ENCODE measurements around the gene RPL13.

DNA sequence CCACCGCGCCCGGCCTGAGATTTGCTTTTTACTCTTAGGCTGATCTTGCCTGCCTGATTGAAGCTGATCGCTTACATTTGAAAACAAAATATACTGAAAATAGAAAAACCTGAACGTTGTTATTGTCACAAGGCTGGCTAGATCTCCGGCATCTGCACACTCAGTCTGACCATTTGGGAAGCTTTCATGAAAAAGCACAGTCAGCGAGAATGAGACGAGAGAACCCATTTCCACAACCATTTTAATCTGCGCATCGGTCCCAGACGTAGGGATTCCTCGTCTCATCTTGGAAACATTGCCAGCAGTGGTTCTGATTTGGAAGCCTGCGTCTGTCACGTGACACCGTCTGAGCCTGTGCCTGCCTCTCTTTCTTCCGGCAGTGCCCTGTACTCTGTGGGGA lies 31.4 kb upstream of the RPL13 start:
- TF ChIP-seq POLR2A (IDR thresholded peaks at IDR 0.05) = no peak
- TF ChIP-seq, protein P1, sequence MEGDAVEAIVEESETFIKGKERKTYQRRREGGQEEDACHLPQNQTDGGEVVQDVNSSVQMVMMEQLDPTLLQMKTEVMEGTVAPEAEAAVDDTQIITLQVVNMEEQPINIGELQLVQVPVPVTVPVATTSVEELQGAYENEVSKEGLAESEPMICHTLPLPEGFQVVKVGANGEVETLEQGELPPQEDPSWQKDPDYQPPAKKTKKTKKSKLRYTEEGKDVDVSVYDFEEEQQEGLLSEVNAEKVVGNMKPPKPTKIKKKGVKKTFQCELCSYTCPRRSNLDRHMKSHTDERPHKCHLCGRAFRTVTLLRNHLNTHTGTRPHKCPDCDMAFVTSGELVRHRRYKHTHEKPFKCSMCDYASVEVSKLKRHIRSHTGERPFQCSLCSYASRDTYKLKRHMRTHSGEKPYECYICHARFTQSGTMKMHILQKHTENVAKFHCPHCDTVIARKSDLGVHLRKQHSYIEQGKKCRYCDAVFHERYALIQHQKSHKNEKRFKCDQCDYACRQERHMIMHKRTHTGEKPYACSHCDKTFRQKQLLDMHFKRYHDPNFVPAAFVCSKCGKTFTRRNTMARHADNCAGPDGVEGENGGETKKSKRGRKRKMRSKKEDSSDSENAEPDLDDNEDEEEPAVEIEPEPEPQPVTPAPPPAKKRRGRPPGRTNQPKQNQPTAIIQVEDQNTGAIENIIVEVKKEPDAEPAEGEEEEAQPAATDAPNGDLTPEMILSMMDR (IDR thresholded peaks at IDR 0.05) = no peak

All from right lobe of liver (tissue), 4 donors.